ENCODE measurements around the gene YWHAG.

- TF ChIP-seq CTCF (conservative IDR thresholded peaks at IDR 0.05; ENCODE audit: low read length): no peak
- TF ChIP-seq EZH2phosphoT487 (IDR thresholded peaks at IDR 0.05; ENCODE audit: borderline replicate concordance, low read depth, low read length): no peak
Observed at GRCh38 chr7:76293407-76293901, 65.3 kb downstream of the YWHAG start.
